Stimulated activated CD4-positive, alpha-beta T cell treated with anti-CD3 and anti-CD28 coated beads, Interleukin-1b, Interleukin-23, amount 100 ng/mL, for 24 hours (primary cell): ENCODE results near the gene AAK1.
"Not testable (repeated sequence)": the region's sequence is repeated elsewhere in the genome, so short reads cannot be mapped to it uniquely, and the experiment has no call there.

Experiments
- DNase-seq, 4 experiments: peaks; one replicate each; pipeline ENCODE4 v3.0.0-alpha.2; 2020; ENCODE audit warnings: low read depth in 4 of 4, low spot score in 1 of 4

AAK1 gene

DNA sequence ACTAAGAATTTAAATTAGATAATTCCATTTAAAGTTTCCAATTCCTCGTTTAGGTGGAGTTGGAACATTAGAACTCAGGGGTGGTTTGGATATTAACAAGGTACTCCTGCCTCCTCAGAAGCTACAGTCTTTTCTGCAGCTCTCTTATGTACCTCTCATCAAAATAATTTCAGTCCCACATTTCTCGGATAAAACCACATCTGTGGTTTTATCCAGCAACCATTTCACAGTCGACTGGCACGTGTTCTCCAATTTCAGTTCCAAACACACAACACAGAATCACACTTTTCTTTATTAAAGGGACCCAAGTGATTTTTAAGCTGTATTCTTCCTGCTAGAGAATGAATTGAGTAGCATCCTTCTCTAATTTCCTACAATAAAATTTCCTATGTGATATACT, 183.6 kb downstream of the AAK1 start:
- DNase-seq: no peak

DNA sequence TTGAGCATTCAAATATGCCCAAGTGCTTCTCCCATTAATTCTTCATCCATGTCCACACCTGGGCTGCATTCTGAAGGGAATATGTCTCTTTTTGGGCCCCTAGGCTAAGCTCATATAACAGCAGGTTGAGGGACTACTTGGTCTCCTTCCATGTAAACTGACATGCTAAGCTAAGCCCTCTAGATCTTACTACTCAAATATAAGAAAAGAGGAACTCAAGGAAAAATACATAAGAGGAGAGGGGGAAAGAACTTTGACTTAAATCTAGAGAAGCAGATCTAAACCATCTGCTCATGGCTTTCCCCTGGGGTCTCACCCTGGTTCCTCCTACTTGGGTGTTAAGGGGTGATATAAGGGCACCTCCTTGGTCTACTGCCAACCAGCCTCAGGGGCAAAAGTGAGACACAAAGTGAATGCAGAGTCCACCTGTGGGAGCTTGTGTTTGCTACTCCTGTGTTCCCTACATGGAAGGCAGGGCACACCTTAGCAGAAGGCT, 186.5 kb downstream of the AAK1 start:
- DNase-seq: no peak

DNA sequence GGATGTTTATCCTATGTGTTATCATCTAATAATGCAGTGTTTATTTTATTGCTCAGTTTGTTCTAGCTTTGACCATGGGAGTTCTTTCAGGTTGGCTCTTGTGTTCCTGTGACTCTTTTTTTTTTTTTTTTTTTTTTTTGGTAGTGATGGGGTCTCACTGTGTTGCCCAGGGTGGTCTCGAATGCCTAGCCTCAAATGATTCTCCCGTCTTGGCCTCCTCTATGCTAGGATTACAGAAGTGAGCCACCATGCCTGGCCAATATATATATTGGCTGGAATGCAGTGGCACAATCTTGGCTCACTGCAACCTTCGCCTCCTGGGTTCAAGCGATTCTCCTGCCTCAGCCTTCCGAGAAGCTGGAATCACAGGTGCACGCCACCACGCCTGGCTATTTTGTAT, 187.4 kb downstream of the AAK1 start:
- no peak for DNase-seq

DNA sequence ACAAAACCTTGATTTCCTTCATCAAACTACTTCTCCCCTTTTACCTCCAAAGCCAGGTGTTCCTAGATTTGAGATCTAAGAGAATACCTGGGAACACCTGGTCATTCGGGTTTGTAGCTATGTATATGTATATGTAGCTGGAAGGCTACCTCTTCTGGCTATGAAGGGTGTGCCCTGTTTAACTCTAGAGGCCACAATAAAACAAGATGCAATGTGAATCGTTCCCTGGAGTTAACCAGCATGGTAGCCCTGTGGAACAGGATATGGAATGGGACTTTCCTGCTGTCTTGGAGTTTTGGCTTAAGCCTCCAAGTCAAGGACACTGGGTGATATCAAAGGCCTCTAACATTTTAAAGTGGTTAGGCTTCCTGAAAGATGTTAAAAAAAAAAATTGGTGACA, 188.6 kb downstream of the AAK1 start:
- no peak for DNase-seq

DNA sequence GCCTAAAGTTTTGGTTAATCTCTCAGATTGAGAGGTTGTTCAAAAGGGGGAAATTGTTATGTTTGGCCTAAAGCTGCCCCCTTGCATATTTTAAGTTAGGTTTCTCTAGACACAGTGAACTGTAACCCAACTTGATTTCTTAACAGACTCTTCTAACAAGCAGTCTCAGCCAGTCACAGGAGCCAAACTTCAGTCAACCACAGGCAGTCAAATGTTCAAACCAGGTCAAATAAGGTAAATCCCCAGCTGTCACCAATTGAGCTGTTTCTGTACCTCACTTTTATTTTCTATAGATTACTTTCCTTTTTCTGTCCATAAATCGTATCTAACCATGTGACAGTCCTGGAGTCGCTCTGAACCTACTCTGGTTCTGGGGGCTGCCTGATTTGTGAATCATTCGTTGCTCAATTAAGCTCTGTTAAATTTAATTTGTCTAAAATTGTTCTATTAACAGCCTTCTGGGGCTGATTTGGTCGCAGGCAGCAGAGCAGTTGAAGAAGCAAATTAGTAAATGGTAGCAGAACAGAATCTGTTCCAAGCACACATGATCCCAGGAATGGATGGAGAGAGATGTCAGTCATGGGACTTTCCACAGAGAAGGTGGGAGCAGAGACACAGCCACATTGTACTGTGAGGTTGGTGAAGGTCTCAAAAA, 189.9 kb downstream of the AAK1 start:
- DNase-seq: no peak

DNA sequence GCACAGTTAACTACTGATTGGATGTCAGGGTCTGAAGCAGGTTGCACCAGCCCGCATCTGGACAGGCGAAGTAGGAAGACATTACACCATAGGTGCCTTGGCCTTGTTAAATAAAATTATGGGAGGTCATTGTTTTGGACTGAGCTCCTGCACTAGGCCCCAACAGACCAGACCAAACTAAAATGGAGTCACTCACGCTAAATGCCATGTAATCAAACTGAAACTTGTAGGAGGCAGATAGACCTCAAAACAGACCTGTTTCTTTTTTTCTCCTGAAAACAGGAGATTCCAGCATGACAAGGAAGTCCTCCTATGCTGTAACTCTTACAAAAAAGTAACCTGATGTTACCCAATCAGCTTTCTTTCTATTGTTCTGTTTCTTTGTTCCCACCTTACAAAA, 190.9 kb downstream of the AAK1 start:
- DNase-seq: no peak

DNA sequence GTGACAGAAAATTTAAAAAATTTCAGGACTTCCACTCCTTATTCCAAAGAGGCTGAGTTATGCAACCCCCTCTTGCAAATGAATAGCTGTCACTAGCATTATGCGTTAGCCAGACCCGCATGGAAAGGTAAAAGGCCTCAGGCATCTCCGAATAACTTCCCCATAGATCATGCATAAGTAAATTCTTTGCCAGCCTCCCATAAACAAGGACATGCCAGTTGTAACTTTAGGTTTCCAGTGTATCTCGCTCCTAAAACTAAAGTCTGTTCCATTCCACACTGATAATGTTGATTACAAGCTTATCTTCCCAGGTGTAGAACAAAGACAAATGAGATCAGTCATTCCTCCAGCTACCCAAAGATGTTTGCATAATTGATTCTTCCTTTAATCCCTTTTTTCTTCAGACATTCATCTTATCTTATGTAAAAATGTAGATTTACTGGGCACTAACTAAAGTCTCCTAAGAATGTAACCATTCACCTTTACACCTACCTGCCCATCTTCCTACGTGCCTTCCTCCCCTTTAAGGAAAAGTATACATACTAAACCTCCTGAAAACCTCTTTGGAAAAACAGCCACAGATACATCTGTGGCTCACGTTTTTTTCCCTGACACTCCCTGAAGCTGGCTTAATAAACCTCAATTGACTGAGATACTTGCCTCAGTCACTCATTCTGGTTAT, 192.7 kb downstream of the AAK1 start:
- no peak for DNase-seq

DNA sequence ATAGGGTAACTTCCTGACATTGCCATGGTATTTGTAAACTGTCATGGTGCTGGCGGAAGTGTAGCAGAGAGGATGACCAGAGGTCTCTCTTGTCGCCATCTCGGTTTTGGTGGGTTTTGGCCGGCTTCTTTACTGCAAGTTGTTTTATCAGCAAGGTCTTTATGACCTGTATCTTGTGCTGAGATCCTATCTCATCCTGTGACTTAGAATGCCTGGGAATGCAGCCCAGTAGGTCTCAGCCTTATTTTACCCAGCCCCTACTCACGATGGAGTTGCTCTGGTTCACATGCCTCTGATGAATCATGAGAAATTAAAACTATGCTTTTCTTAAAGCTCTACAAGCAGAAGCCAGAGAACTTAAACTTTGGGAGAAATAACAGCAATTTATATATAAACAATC, 193.6 kb downstream of the AAK1 start:
- DNase-seq: no peak

DNA sequence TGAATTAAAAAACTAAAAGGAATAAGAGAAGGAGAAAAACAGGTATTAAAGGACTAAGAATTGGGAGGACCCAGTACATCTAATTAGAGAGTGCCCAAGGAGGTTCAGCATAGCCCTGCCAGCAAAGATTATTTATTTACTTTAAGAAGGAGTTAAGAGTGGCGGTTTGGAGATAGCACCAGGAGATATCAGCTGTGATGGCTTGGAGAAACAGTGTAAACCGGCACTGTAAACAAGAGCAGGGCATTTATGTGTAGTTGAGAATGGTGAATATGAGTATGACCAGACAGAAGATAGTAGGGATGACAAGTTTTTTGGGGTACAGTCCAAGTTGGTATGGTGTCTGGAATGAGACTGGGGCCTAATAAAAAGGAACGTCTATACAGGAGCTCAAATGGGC, 199.9 kb downstream of the AAK1 start:
- DNase-seq: not testable (repeated sequence)

DNA sequence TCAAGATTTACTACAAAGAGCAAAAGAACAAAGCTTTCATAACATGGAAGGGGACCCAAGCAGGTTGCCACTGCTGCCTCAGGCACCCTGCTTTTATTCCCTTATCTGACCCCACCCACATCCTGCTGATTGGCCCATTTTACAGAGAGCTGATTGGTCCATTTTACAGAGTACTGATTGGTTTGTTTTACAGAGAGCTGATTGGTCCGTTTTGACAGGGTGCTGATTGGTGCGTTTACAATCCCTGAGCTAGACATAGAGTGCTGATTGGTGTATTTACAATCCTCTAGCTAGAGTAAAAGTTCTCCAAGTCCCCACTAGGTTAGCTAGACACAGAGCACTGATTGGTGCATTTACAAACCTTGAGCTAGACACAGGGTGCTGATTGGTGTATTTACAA, 204.0 kb downstream of the AAK1 start:
- DNase-seq: not testable (repeated sequence)

DNA sequence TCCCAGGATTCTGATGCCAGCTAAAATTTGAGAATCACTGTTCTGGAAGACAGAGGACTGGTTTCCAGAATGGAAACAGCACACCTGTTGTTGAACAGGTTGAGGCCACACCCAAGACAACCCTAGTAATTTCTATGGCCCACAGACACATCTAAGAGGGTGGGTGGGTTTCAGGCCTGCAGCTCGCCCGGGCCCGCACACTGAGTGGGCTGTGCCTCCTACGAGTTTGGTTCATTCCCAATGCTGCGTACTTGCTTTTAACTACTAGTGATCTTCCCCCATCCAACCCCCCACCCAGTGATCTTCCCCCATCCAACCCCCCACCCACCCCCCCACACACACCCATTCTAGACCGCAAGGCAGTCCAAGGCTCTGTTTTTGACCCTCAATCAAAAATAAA, 205.0 kb downstream of the AAK1 start:
- no peak for DNase-seq

DNA sequence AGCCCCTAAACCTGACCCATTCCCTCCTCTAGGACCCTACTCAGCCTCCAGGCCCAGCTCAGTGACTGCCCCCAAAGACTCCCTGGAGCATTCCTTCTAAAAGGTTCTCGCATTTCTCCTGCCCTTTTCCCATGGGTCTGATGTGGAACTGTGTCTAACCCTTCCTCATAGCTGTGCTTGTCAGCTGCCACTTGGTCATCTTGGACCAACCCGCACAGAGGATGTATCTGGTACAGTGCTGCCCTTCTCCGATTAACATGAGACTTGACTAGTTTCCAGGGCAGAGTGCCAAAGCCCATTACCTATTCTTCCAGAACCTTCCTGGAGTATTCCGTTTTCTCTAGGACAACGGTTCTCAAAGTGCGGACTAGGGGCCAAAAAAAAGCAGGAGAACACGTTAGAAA, 205.8 kb downstream of the AAK1 start:
- no peak for DNase-seq

DNA sequence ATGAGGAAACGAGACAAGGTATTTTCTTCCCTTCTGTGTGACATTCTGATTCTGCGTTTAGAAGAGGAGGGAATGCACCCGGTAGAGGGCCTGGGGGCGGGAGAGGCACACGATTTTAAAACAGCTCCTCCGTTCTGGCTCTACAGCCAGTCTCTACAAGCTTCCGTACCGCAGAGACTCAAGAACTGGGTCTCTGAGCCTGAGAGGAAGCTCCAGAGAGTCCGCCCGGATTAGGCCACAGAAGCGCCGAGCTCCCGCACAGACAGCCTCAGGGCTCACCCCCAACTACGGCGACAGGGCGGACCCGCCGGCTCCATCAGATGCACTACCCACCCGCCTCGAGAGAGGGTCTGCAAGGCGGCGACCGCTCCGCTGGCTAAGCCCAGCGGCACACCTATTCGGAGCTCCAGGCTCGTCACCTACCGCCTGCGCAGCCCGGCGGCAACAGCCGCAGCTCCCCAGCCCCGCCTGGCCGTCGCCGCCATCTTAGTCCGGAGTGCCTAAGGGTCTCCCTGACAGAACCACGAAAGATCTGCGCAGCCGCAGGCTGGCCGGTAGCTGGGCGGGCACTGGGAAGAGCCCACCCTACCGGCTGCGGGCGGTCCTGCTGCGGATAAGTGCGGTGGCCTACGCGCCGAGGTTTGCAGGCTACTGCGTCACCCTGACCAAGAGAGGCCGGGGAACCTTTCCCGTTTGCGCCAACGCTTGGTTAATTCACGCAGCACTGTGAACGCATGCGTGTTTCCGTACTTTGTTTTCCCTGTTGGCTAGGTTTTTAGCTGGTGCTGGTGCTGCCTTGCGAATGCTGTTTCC, 206.4 kb downstream of the AAK1 start, which contains the start of gene NFU1:
NFU1 (minus strand) TSS at position 498 of the 813 bp plus-strand sequence; CDS start at position 485, 13 bp downstream.
- peak; percentile 60 to 84 (median 74) for DNase-seq

DNA sequence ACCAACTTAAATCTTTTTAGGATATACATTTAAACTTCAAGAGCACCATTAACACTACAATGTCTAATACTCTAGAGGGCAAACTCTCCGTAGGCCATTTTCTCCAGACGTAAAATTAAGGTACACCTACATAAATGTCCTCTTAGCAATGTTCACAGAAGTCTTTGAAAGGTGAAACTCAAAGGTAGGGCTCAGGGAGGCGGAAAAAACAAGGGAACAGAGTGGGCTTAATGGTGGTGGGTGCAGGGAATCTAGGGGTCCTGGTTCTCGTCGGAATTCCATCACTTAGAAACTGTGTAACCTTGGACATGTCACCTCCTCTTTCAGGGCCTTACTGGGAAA, 207.0 kb downstream of the AAK1 start:
- no peak for DNase-seq

DNA sequence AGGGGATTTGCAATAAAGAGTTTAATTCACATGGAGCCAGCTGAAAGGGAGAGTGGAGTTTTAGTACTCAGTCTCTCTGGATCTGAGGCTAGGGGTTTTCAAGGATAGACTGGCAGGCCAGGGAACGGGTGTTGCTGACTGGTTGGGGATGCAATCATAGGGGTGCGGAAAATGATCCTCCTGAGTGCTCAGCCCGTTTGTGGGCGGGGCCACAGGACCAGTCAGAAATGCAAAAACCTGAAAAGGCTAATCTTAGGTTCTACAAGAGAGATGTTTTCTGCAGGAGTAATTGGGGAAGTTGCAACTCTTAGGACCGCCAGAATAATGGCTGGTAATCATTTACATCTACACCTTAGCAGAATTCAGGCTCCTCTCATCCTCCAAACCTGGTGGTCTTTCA, 208.8 kb downstream of the AAK1 start:
- DNase-seq: no peak

DNA sequence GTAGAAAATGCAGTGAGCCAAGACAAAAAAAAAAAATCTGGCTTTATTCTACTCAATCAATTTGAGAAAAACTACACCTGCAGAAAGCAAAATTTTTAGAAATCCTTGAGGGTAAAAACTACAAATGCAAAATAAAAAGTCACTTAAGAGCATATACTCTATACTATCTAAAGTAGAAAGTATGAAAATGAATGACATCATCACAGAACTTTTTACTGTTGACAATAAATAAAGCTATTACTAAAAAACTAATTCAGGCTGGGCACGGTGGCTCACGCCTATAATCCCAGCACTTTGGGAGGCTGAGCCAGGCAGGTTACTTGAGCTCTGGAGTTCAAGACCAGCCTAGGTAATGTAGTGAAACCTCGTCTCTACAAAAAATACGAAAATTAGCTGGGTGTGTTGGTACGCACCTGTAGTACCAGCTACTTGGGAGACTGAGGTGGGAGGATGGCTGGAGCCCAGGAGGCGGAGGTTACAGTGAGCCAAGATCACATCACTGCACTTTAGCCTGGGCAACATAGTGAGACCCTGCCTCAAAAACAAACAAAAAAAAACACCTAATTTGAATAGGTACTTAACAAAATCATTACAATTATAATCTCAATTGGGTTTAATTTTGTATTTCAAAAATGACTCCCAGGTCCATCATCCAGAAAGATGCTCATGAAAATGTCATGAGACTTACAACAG, 213.9 kb downstream of the AAK1 start:
- DNase-seq: no peak

DNA sequence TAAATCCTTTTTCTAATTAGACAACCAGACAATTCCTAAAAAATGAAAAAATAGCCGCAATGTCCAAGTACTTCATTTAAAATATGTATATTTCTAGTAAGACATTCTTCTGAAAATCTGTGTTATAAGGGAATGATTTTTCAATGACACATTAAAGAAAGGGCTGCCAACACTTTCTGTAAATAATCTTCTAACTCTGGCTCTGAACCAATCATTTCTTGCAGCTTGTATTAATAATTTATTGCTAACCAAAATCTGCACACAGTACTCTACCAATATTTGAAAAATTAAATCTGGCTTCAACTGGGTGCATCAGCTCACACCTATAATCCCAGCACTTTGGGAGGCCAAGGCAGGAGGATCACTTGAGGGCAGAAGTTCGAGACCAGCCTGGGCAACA, 214.6 kb downstream of the AAK1 start:
- no peak for DNase-seq

DNA sequence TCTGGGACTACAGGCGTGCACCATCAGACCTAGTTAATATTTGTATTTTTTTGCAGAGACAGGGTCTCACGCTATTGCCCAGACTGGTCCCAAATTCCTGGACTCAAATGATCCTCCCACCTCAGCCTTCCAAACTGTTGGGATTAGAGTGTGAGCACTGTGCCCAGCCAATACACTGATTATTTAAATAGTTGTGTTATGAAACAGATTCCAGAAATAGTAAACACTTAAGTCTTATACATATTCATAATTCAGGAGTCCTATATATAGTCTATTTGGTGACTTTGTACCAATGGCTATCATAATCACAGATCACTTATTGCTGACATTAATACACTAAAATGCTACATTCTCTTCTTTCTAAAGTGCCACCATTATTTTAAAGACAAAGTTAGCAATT, 219.1 kb downstream of the AAK1 start:
- DNase-seq: no peak

DNA sequence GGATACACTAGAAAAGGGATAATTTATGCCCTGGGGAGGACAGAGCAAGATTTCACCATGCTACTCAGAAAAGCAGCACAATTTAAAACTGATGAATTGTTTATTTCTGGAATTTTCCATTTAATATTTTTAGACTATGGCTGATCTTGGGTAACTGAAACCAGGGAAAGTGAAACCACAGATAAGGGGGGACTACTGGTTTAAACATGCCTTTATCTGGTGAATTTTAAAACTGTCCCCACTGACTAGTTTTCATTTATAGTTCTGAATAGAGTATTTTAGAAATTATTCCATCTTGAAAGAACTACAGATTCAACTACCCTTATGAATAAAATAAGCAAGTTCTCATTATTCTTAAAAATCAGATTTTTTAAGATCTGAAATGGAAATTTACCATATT, 221.3 kb downstream of the AAK1 start:
- DNase-seq: no peak

DNA sequence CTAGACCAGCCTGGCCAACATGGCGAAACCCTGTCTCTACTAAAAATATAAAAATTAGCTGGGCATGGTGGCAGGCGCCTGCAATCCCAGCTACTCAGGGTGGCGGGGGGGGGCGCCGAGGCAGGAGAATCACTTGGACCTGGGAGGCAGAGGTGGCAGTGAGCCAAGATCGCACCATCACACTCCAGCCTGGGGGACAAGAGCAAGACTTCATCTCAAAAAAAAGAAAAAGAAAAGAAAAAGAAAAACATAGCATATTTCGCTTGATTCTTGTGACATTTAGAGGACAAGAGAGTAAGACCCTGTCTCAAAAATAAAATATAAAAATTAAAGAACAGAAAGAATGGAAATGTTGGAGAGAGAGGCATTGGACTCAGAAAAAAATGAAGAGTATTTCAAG, 224.4 kb downstream of the AAK1 start:
- not testable (repeated sequence) for DNase-seq

DNA sequence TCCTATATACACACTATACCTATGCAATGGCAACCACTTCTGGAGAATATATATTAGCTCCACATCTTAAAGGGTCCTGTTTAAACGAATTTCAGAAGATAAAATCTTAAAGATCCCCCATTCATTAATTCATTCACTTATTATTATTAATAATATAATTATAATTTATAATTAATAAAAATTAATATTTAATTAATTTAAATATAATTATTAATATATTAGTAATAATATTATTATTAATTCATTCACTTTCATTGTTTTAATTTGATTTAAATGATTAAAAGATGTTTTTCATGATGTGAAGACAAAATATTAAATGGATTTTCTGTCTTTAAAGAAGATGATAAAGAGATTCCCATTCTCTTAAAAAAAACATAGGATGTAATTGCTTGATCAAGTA, 227.4 kb downstream of the AAK1 start:
- DNase-seq: no peak
